Spleen (tissue), 11 donors: ENCODE data around the gene COX4I1. TPM values are rescaled to one million over a fixed set of nuclear protein-coding genes. Genes with fewer than 3 reads are reported as not detected.

ENCODE experiments used
- DNase-seq: peaks from one replicate; pipeline ENCODE4 v3.0.0-alpha.2; 2020
- H3K27ac ChIP-seq, 8 donors: fragments of 200-600 bp; sonication (generic) in 7 of 8; 1 replicate in 4 of 8; 2 replicates in 4 of 8; pipeline versions ENCODE4 v1.5.0 to v1.8.0; 2016 to 2021; ENCODE audit warnings: inconsistent platforms in 4 of 8, mild to moderate bottlenecking in 4 of 8, moderate library complexity in 1 of 8
- H3K27me3 ChIP-seq, 7 donors: fragments of 200-600 bp; sonication (generic) in 6 of 7; replicated peaks in 1 of 7; 1 replicate in 4 of 7; 2 replicates in 3 of 7; pipeline versions ENCODE4 v1.5.0 to v1.8.0; 2016 to 2021; ENCODE audit warnings: inconsistent platforms in 3 of 7, mild to moderate bottlenecking in 1 of 7
- H3K36me3 ChIP-seq, 6 donors: fragments of 200-600 bp; sonication (generic) in 5 of 6; 1 replicate in 4 of 6; 2 replicates in 2 of 6; pipeline versions ENCODE4 v1.5.0 to v1.8.0; 2016 to 2021; ENCODE audit warnings: inconsistent platforms in 2 of 6
- H3K4me1 ChIP-seq, 6 donors: fragments of 200-600 bp; sonication (generic) in 5 of 6; 1 replicate in 3 of 6; 2 replicates in 3 of 6; pipeline versions ENCODE4 v1.5.0 to v1.8.0; 2016 to 2021; ENCODE audit warnings: inconsistent platforms in 3 of 6
- H3K4me3 ChIP-seq, 8 donors: fragments of 200-600 bp; sonication (generic) in 7 of 8; 1 replicate in 4 of 8; 2 replicates in 4 of 8; pipeline versions ENCODE4 v1.5.0 to v1.8.0; 2016 to 2021; ENCODE audit warnings: inconsistent platforms in 4 of 8, mild to moderate bottlenecking in 4 of 8, moderate library complexity in 2 of 8
- H3K9me3 ChIP-seq, 8 donors: fragments of 200-600 bp; sonication (generic) in 7 of 8; 1 replicate in 4 of 8; 2 replicates in 4 of 8; pipeline versions ENCODE4 v1.5.0 to v1.8.0; 2016 to 2021; ENCODE audit warnings: inconsistent platforms in 4 of 8
- POLR2A ChIP-seq, 3 donors: fragments of 450-650 bp; IDR thresholded peaks; one replicate each; pipeline ENCODE4 v1.5.1; 2017; ENCODE audit warnings: antibody characterized with exemption in 3 of 3, mild to moderate bottlenecking in 1 of 3
- POLR2AphosphoS5 ChIP-seq, 3 donors: sonication (generic); formaldehyde crosslinking; IDR thresholded peaks; one replicate each; pipeline ENCODE4 v1.5.1; 2017; ENCODE audit warnings: antibody characterized with exemption in 3 of 3
- WGBS, 5 donors: extraction: QIAGEN DNeasy Blood & Tissue Kit in 3 of 5; methylation state at CpG; one replicate each; pipeline versions ENCODE4 v1.1.5 to v1.1.7; 2013 to 2018; 5-methylcytosine and 5-hydroxymethylcytosine counted together
- intact Hi-C: fragments of 100-400 bp; cut with DNase I; formaldehyde crosslinking; loops from one replicate; pipeline ENCODE4 v1.15.0; 2023; ENCODE audit warnings: low total_unique reads
- polyA plus RNA-seq, 3 donors: library from polyadenylated mRNA; stranded (reverse); fragments of 200-250 nt; gene quantifications; one replicate each; pipeline ENCODE4 v1.2.1, GENCODE V29; 2013
- total RNA-seq, 7 donors: library from RNA; depleted of rRNA in 3 of 7; stranded (reverse); fragments of >200 nt in 3 of 7; fragmentation: NEBNext Ultra II Directional in 4 of 7; extraction: Animal tissue kit (Norgen Biotek cat#: 25700) in 4 of 7; gene quantifications; one replicate each; pipeline versions ENCODE4 v1.1.0 to v1.2.1, GENCODE V29; 2016 to 2021
- TF ChIP-seq, protein P1 (sequence below), 11 experiments: fragments of 200-600 bp in 7 of 11; fragments of 450-650 bp in 4 of 11; sonication (generic) in 4 of 11; IDR thresholded peaks in 8 of 11; conservative IDR thresholded peaks in 3 of 11; 1 replicate in 7 of 11; 2 replicates in 4 of 11; pipeline versions ENCODE4 v1.4.0 to v1.8.0; 2016 to 2021; ENCODE audit warnings: antibody characterized with exemption in 11 of 11, inconsistent platforms in 4 of 11, mild to moderate bottlenecking in 1 of 11
- donor health status: healthy with polysubstance abuse.
- donor health status: DM: no; HTN: no; CAD: no; lungs with moderate emphysema.
- donor health status: DM: no; HTN: no; CAD: no.
- donor health status: Bipolar disorder and iron deficiency.
- donor health status: healthy.
- donor health status: DM: no; HTN: no; CAD: no.
- donor health status: DM: yes; HTN: yes; CAD: no.

Gene COX4I1
- total and polyA plus RNA-seq, 10 donors, result 348 to 1,132 (median 450) TPM

DNA sequence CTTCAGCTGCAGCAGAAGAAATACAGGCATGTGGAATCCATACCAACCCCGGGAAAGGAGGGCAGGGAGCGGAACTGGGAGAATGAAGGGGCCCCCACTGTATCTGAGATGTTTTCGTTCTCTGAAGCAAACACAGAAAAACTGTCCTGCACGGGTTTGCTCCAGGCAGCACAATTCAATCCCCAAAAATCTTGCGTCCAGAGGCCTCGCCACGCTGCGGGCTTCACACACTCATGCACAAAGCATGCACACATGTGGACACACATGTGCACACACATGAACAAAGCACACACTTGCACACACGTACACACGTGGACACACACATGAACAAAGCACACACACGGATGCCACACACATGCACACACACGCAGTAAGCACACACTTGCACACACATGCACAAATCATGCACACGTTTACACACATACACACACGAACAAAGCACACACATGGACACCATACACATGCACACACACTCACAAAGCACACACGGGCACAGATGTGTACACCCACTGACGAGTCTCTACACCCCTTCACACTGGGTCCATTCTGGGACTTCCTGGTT lies 27.3 kb downstream of the COX4I1 start:
- intact Hi-C loops, result loop anchor here (10.0 kb wide), 1 partner anchor 68 kb away; the partner anchor contains the start of gene IRF8
- peaks cover 5 to 24% (median 16%) of the 10 kb centered on the region in 6 donors for H3K4me1 ChIP-seq
- H3K36me3 ChIP-seq, result no peaks in the 10 kb centered on the region
- no peak overlapping the region for H3K27ac ChIP-seq
- H3K4me3 ChIP-seq, result no peak overlapping the region
- DNase-seq, result no peak
- no peaks in the 10 kb centered on the region for H3K9me3 ChIP-seq
- TF ChIP-seq, protein P1, sequence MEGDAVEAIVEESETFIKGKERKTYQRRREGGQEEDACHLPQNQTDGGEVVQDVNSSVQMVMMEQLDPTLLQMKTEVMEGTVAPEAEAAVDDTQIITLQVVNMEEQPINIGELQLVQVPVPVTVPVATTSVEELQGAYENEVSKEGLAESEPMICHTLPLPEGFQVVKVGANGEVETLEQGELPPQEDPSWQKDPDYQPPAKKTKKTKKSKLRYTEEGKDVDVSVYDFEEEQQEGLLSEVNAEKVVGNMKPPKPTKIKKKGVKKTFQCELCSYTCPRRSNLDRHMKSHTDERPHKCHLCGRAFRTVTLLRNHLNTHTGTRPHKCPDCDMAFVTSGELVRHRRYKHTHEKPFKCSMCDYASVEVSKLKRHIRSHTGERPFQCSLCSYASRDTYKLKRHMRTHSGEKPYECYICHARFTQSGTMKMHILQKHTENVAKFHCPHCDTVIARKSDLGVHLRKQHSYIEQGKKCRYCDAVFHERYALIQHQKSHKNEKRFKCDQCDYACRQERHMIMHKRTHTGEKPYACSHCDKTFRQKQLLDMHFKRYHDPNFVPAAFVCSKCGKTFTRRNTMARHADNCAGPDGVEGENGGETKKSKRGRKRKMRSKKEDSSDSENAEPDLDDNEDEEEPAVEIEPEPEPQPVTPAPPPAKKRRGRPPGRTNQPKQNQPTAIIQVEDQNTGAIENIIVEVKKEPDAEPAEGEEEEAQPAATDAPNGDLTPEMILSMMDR (IDR thresholded peaks at IDR 0.05 in 8 of 11, conservative IDR thresholded peaks at IDR 0.05 in 3 of 11), result no peak
- no peak for TF ChIP-seq POLR2A (IDR thresholded peaks at IDR 0.05)
- no peak for TF ChIP-seq POLR2AphosphoS5 (IDR thresholded peaks at IDR 0.05)
- peaks cover 0 to 23% (median 0%) of the 10 kb centered on the region in 7 donors for H3K27me3 ChIP-seq
- WGBS, 5 donors, result 89 to 94% (median 90%) methylated on average over 16 of the region's 16 CpGs

DNA sequence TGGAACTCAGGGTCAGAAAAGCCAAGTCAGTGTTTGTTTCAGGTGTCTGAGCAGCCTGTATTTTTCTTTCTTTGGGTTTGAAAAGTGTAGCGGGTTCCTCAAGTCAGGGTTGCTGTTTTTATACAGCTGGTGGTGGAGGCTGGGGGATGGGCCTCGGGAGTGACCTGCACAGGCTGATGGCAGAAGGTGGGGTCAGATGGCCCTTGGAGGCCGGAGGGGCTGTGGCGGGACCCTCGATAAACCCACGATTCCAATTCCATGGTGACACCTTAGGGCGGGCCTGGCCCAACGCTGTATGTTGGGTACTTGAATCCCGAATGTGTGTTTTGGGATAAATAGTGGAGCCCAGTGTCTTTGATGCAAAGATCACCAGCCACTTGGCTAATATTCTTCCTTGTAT lies 28.7 kb downstream of the COX4I1 start:
- H3K27ac ChIP-seq, result no peak overlapping the region
- no peak for DNase-seq
- TF ChIP-seq POLR2A (IDR thresholded peaks at IDR 0.05), result no peak
- no peak for TF ChIP-seq POLR2AphosphoS5 (IDR thresholded peaks at IDR 0.05)
- TF ChIP-seq, protein P1 (IDR thresholded peaks at IDR 0.05 in 8 of 11, conservative IDR thresholded peaks at IDR 0.05 in 3 of 11), result no peak
- H3K36me3 ChIP-seq, result no peaks in the 10 kb centered on the region
- H3K4me1 ChIP-seq, result peaks cover 5 to 33% (median 17%) of the 10 kb centered on the region in 6 donors
- peaks cover 0 to 37% (median 0%) of the 10 kb centered on the region in 7 donors for H3K27me3 ChIP-seq
- H3K9me3 ChIP-seq, result no peaks in the 10 kb centered on the region
- no peak overlapping the region for H3K4me3 ChIP-seq
- intact Hi-C loops, result loop anchor here (10.0 kb wide), 1 partner anchor 67 kb away; the partner anchor contains the start of gene IRF8
- 84 to 89% (median 86%) methylated on average over 9 of the region's 9 CpGs for WGBS, 5 donors

DNA sequence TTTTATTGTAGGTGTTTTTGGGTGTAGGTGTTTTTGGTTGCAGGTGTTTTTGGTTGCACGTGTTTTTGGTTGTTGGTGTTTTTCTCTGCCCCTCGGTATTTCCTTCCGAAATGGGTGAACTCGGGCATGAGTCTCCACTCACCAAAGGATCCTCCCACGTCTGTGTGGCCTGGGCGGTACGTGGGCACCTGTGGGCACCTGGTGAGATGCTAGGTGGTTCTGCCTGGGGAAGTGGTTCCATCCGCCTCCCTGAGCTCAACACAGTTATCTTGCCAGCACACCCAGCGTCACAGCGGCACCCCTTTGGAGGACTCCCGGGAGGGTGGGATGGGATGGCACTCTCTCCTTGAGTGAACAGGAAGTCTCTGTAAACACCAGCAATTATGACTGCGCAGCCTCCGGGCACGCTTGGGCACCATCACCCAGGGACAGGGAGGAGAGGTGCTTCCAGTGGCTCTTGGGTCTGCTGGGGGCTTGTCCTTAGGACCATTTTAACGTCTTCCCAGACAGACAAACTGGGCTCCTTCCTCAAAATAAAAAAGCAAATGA lies 29.8 kb downstream of the COX4I1 start:
- Histone ChIP-seq H3K27ac (peak overlapping the region in 6 of 8 donors; percentile 15 to 65 (median 55)), H3K36me3 (no peaks in the 10 kb centered on the region), H3K9me3 (peaks cover 0 to under 1% (median 0%) of the 10 kb centered on the region in 8 donors), H3K4me3 (peak overlapping the region in 2 of 8 donors; percentile 1 to 42), H3K4me1 (peaks cover 5 to 37% (median 19%) of the 10 kb centered on the region in 6 donors), H3K27me3 (peaks cover 0 to 42% (median 0%) of the 10 kb centered on the region in 7 donors)
- WGBS, 5 donors, result 32 to 42% (median 40%) methylated on average over 9 to 15 of the region's 15 CpGs
- intact Hi-C loops, result loop anchor here (10.0 kb wide), 1 partner anchor 66 kb away; the partner anchor contains the start of gene IRF8
- no peak for TF ChIP-seq POLR2AphosphoS5 (IDR thresholded peaks at IDR 0.05)
- TF ChIP-seq, protein P1 (IDR thresholded peaks at IDR 0.05 in 8 of 11, conservative IDR thresholded peaks at IDR 0.05 in 3 of 11), result no peak
- TF ChIP-seq POLR2A (IDR thresholded peaks at IDR 0.05), result no peak
- DNase-seq, result no peak
